Naive thymus-derived CD4-positive, alpha-beta T cell (primary cell): ENCODE data around the gene GIMAP6. TPM values are rescaled to one million over a fixed set of nuclear protein-coding genes. Genes with fewer than 3 reads are reported as not detected.
A peak's percentile ranks its signal among the peaks of the same experiment; 100 is the strongest.
"Not testable (repeated sequence)": the region's sequence is repeated elsewhere in the genome, so short reads cannot be mapped to it uniquely, and the experiment has no call there.

ENCODE experiments used
- ATAC-seq: fragments of 150-1000 bp; cut with Tn5 transposase; 2 replicates; pipeline ENCODE4 v1.10.0; 2021; ENCODE audit warnings: mild to moderate bottlenecking, moderate library complexity
- CTCF ChIA-PET: fragments of 350-600 bp; sonication (Branson Sonifier 250); formaldehyde crosslinking; loops from one replicate; lab custom pipeline; 2021; ENCODE audit warnings: antibody characterized with exemption; lab: Charles Lee
- POLR2A ChIA-PET: fragments of 350-600 bp; sonication (Branson Sonifier 250); formaldehyde crosslinking; loops from one replicate; lab custom pipeline; 2021; ENCODE audit warnings: antibody characterized with exemption, inconsistent platforms; lab: Charles Lee
- DNase-seq, 9 donors: peaks; one replicate each; pipeline versions ENCODE4 v3.0.0 to v3.0.0-alpha.2; 2020 to 2022; ENCODE audit warnings: mixed read lengths in 1 of 9
- H3K27ac ChIP-seq: one replicate; pipeline ENCODE4 v1.7.0; 2013; ENCODE audit warnings: mild to moderate bottlenecking, low read depth, low read length, moderate library complexity
- H3K27me3 ChIP-seq, 2 donors: one replicate each; pipeline ENCODE4 v1.7.0; 2013; ENCODE audit warnings: low read length in 2 of 2, mild to moderate bottlenecking in 2 of 2, moderate library complexity in 2 of 2; ENCODE audit not compliant: control insufficient read depth in 2 of 2, insufficient read depth in 2 of 2
- H3K36me3 ChIP-seq, 3 experiments: 1 replicate in 2 of 3; 2 replicates in 1 of 3; pipeline ENCODE4 v1.7.0; 2013; ENCODE audit warnings: low read length in 3 of 3, mild to moderate bottlenecking in 3 of 3, moderate library complexity in 1 of 3; ENCODE audit not compliant: insufficient read depth in 3 of 3, control insufficient read depth in 2 of 3
- H3K4me1 ChIP-seq, 2 donors: one replicate each; pipeline ENCODE4 v1.7.0; 2013; ENCODE audit warnings: low read length in 2 of 2, mild to moderate bottlenecking in 2 of 2, moderate library complexity in 1 of 2; ENCODE audit not compliant: control insufficient read depth in 2 of 2, insufficient read depth in 2 of 2
- H3K4me3 ChIP-seq: 2 replicates; pipeline ENCODE4 v1.7.0; 2013; ENCODE audit warnings: mild to moderate bottlenecking, low read length
- H3K9me3 ChIP-seq, 3 experiments: 1 replicate in 2 of 3; 2 replicates in 1 of 3; pipeline ENCODE4 v1.7.0; 2013; ENCODE audit warnings: low read length in 3 of 3; ENCODE audit not compliant: control insufficient read depth in 2 of 3
- H3K27ac Mint-ChIP-seq, 9 donors: one replicate each; pipeline ENCODE4 v1.8.0; 2020 to 2022; ENCODE audit warnings: mixed read lengths in 9 of 9, mild to moderate bottlenecking in 8 of 9, moderate library complexity in 5 of 9, inconsistent platforms in 2 of 9
- H3K27me3 Mint-ChIP-seq, 5 donors: one replicate each; pipeline ENCODE4 v1.8.0; 2021 to 2022; ENCODE audit warnings: mixed read lengths in 5 of 5, mild to moderate bottlenecking in 1 of 5
- H3K36me3 Mint-ChIP-seq, 5 donors: one replicate each; pipeline ENCODE4 v1.8.0; 2020 to 2022; ENCODE audit warnings: mixed read lengths in 5 of 5, mild to moderate bottlenecking in 3 of 5, inconsistent platforms in 1 of 5
- H3K4me1 Mint-ChIP-seq, 7 donors: one replicate each; pipeline ENCODE4 v1.8.0; 2020 to 2022; ENCODE audit warnings: mixed read lengths in 7 of 7, mild to moderate bottlenecking in 3 of 7, inconsistent platforms in 1 of 7
- H3K4me3 Mint-ChIP-seq, 10 donors: one replicate each; pipeline ENCODE4 v1.8.0; 2020 to 2022; ENCODE audit warnings: mild to moderate bottlenecking in 10 of 10, mixed read lengths in 10 of 10, moderate library complexity in 6 of 10, inconsistent platforms in 2 of 10
- H3K9me3 Mint-ChIP-seq, 11 donors: one replicate each; pipeline ENCODE4 v1.8.0; 2020 to 2022; ENCODE audit warnings: mixed read lengths in 11 of 11, mild to moderate bottlenecking in 4 of 11, inconsistent platforms in 1 of 11, moderate library complexity in 1 of 11
- intact Hi-C, 2 donors: fragments of 100-400 bp; cut with micrococcal nuclease; formaldehyde crosslinking; loops; one replicate each; pipeline ENCODE4 v1.15.1; 2023
- polyA plus RNA-seq, 2 donors: library from polyadenylated mRNA; unstranded; fragments of 300-500 nt; fragmentation: Illumina TruSeq; gene quantifications; one replicate each; pipeline ENCODE4 v1.2.3, GENCODE V29; 2021
- total RNA-seq, 6 experiments: library from RNA in 5 of 6; stranded (reverse) in 5 of 6; gene quantifications; 1 replicate in 5 of 6; 2 replicates in 1 of 6; pipeline ENCODE4 v1.2.3 and lab custom pipeline; 2021 to 2026

Gene GIMAP6
- 100 to 1,000 TPM in 3 of 5 experiments, 10 to 100 TPM in 2; 40.3 to 173 (median 152) TPM for total RNA-seq
- polyA plus RNA-seq = 100 to 1,000 TPM; 130 to 188 TPM
- 120 reads per million, percentile 87 among the genes with 10 or more reads in this experiment for total RNA-seq (lab: John Stamatoyannopoulos, UW)

- Histone ChIP-seq H3K4me1 (peaks cover 48 to 52% of the 10 kb centered on the region in 2 donors), H3K9me3 (peaks cover 0 to 20% (median 12%) of the 10 kb centered on the region in 3 experiments), H3K4me3 (peak within 1 kb of the TSS; percentile 66), H3K36me3 (peaks cover 18 to 34% (median 22%) of the 10 kb centered on the region in 3 experiments), H3K27ac (peak within 1 kb of the TSS; percentile 74), H3K27me3 (no peaks in the 10 kb centered on the region)
- H3K4me3 Mint-ChIP-seq = peak within 1 kb of the TSS; percentile 89 to 99 (median 95)
- intact Hi-C loops = loop anchor here (1.0 to 5.0 kb wide), 17 partner anchors 11 to 184 kb away; partner anchors contain the start of genes GIMAP1 (in 2 of the 2), GIMAP2 (in 2 of the 2) and GIMAP5 (in 2 of the 2)
- peaks cover 9 to 63% (median 32%) of the 10 kb centered on the region in 11 donors for H3K9me3 Mint-ChIP-seq
- H3K36me3 Mint-ChIP-seq = peaks cover 38 to 84% (median 54%) of the 10 kb centered on the region in 5 donors
- peak; percentile 67 for ATAC-seq
- H3K27ac Mint-ChIP-seq = peak within 1 kb of the TSS; percentile 89 to 99 (median 95)
- CTCF ChIA-PET = interaction anchor here (0.8 to 3.1 kb wide), 15 partner anchors 10 to 183 kb away, joined by 3 to 16 read pairs (median 4); partner anchors contain the start of genes GIMAP1, GIMAP2, GIMAP4 and GIMAP7
- POLR2A ChIA-PET = interaction anchor here (0.6 to 18.5 kb wide), 53 partner anchors 8 to 189 kb away, joined by 3 to 327 read pairs (median 8); partner anchors contain the start of genes GIMAP1, GIMAP2, GIMAP4 and GIMAP5
- H3K4me1 Mint-ChIP-seq = peaks cover 54 to 92% (median 84%) of the 10 kb centered on the region in 7 donors
- no peaks in the 10 kb centered on the region for H3K27me3 Mint-ChIP-seq
- DNase-seq = peak in 8 of 9 donors; percentile 37 to 61 (median 44)
These were observed at the start of gene GIMAP6 for GRCh38 chr7:150631866-150632864. Gene GIMAP6, minus strand, starts transcription at chr7:150632385. Its CDS starts 2,243 bp downstream, at chr7:150630142.

- H3K36me3 ChIP-seq, H3K27me3 Mint-ChIP-seq, H3K9me3 ChIP-seq, CTCF ChIA-PET, H3K27ac ChIP-seq, ATAC-seq, DNase-seq, H3K27me3 ChIP-seq, H3K4me3 ChIP-seq, intact Hi-C loops: not testable (repeated sequence)
- H3K4me1 ChIP-seq = peaks cover 49 to 51% of the 10 kb centered on the region in 2 donors
- Mint-ChIP-seq H3K36me3 (peaks cover 25 to 68% (median 42%) of the 10 kb centered on the region in 5 donors), H3K9me3 (peaks cover 4 to 81% (median 39%) of the 10 kb centered on the region in 11 donors), H3K27ac (peak overlapping the region in 6 of 9 donors; percentile 14 to 100 (median 72)), H3K4me3 (peak overlapping the region in 4 of 10 donors; percentile 21 to 63 (median 25)), H3K4me1 (peaks cover 42 to 96% (median 84%) of the 10 kb centered on the region in 7 donors)
- POLR2A ChIA-PET = interaction anchor here (0.8 to 5.7 kb wide), 4 partner anchors 35 to 230 kb away, joined by 4 to 34 read pairs (median 10); partner anchors contain the start of genes GIMAP1, GIMAP6 and GIMAP8
These were observed 48.2 kb upstream of the GIMAP6 start for GRCh38 chr7:150680364-150680763.

GRCh38 chr7:150678601-150679000 lies 46.4 kb upstream of the GIMAP6 start:
- Mint-ChIP-seq H3K4me1 (peaks cover 35 to 91% (median 77%) of the 10 kb centered on the region in 7 donors), H3K4me3 (peak overlapping the region; percentile 48 to 93 (median 75)), H3K36me3 (peaks cover 25 to 68% (median 37%) of the 10 kb centered on the region in 5 donors), H3K9me3 (peaks cover 4 to 77% (median 39%) of the 10 kb centered on the region in 11 donors), H3K27ac (peak overlapping the region; percentile 82 to 98 (median 96))
- intact Hi-C loops, H3K27me3 Mint-ChIP-seq, H3K36me3 ChIP-seq, ATAC-seq, H3K9me3 ChIP-seq, H3K27me3 ChIP-seq: not testable (repeated sequence)
- Histone ChIP-seq H3K4me1 (peaks cover 40 to 41% of the 10 kb centered on the region in 2 donors), H3K27ac (peak overlapping the region; percentile 57), H3K4me3 (peak overlapping the region; percentile 13)
- CTCF ChIA-PET = interaction anchor here (1.4 to 1.6 kb wide), 2 partner anchors 11 to 38 kb away, joined by 4 to 5 read pairs; partner anchors contain the start of gene GIMAP1
- DNase-seq = peak in 4 of 9 donors; percentile 18 to 43 (median 36)
- POLR2A ChIA-PET = interaction anchor here (0.9 to 5.7 kb wide), 16 partner anchors 9 to 228 kb away, joined by 3 to 50 read pairs (median 6); partner anchors contain the start of genes GIMAP1, GIMAP2, GIMAP4 and GIMAP6

- ATAC-seq (peak; percentile 97), DNase-seq (peak in 7 of 9 donors; percentile 57 to 90 (median 82))
- H3K27me3 ChIP-seq, H3K36me3 ChIP-seq, H3K4me3 ChIP-seq, H3K27me3 Mint-ChIP-seq, H3K9me3 ChIP-seq: not testable (repeated sequence)
- ChIA-PET POLR2A (interaction anchor here (0.6 to 5.7 kb wide), 33 partner anchors 9 to 306 kb away, joined by 3 to 50 read pairs (median 3); partner anchors contain the start of genes GIMAP1, GIMAP2, GIMAP4 and GIMAP6), CTCF (interaction anchor here (0.8 to 1.6 kb wide), 4 partner anchors 39 to 109 kb away, joined by 4 to 5 read pairs (median 4); partner anchors contain the start of genes GIMAP1 and GIMAP4)
- intact Hi-C loops = loop anchor here (1.0 to 2.0 kb wide), 7 partner anchors 8 to 226 kb away; partner anchors contain the start of genes GIMAP2 (in 2 of the 2), GIMAP6 (in 1 of the 2), GIMAP7 (in 1 of the 2) and GIMAP8 (in 1 of the 2)
- Mint-ChIP-seq H3K4me1 (peaks cover 37 to 88% (median 76%) of the 10 kb centered on the region in 7 donors), H3K36me3 (peaks cover 21 to 62% (median 25%) of the 10 kb centered on the region in 5 donors), H3K9me3 (peaks cover 4 to 73% (median 30%) of the 10 kb centered on the region in 11 donors), H3K4me3 (peak overlapping the region; percentile 9 to 93 (median 77)), H3K27ac (peak overlapping the region; percentile 82 to 98 (median 93))
- Histone ChIP-seq H3K4me1 (peaks cover 32 to 42% of the 10 kb centered on the region in 2 donors), H3K27ac (peak overlapping the region; percentile 71)
These were observed 44.7 kb upstream of the GIMAP6 start for GRCh38 chr7:150676854-150677253.

- Mint-ChIP-seq H3K9me3 (peaks cover 4 to 72% (median 24%) of the 10 kb centered on the region in 11 donors), H3K4me3 (peak overlapping the region; percentile 9 to 93 (median 77)), H3K36me3 (peaks cover 16 to 61% (median 22%) of the 10 kb centered on the region in 5 donors), H3K4me1 (peaks cover 42 to 88% (median 77%) of the 10 kb centered on the region in 7 donors), H3K27ac (peak overlapping the region; percentile 82 to 98 (median 93))
- ATAC-seq = peak; percentile 31
- Histone ChIP-seq H3K4me3 (peak overlapping the region; percentile 27), H3K4me1 (peaks cover 32 to 46% of the 10 kb centered on the region in 2 donors), H3K27ac (peak overlapping the region; percentile 71)
- intact Hi-C loops = loop anchor here (1.0 to 2.0 kb wide), 7 partner anchors 8 to 225 kb away; partner anchors contain the start of genes GIMAP2 (in 2 of the 2), GIMAP6 (in 1 of the 2), GIMAP7 (in 1 of the 2) and GIMAP8 (in 1 of the 2)
- POLR2A ChIA-PET = interaction anchor here (0.6 to 5.7 kb wide), 29 partner anchors 8 to 226 kb away, joined by 3 to 50 read pairs (median 4); partner anchors contain the start of genes GIMAP1, GIMAP2, GIMAP4 and GIMAP6
- H3K27me3 Mint-ChIP-seq, DNase-seq, H3K9me3 ChIP-seq, H3K27me3 ChIP-seq, H3K36me3 ChIP-seq: not testable (repeated sequence)
- CTCF ChIA-PET = interaction anchor here (0.8 to 1.2 kb wide), 4 partner anchors 9 to 108 kb away, joined by 4 read pairs; partner anchors contain the start of genes GIMAP2 and GIMAP4
These were observed 44.1 kb upstream of the GIMAP6 start for GRCh38 chr7:150676276-150676675.
